IPS DF 4.7 (cell line): Measurements from ENCODE around the gene TMEM218.
A peak's percentile ranks its signal among the peaks of the same experiment; 100 is the strongest.

ENCODE experiments used
- DNase-seq: peaks from one replicate; pipeline ENCODE4 v3.0.0-alpha.2; 2013; ENCODE audit warnings: low spot score; ENCODE audit errors: extremely low read depth

Gene TMEM218

GRCh38 chr11:125111343-125112207, at the start of gene TMEM218:
TSS of gene TMEM218 (minus strand) at chr11:125111626. CDS start at chr11:125102241, 9,385 bp downstream.
- DNase-seq = peak; percentile 96

GRCh38 chr11:125157953-125158680, 46.7 kb upstream of the TMEM218 start:
- DNase-seq = no peak

GRCh38 chr11:125157118-125157733, 45.8 kb upstream of the TMEM218 start:
- DNase-seq = no peak

GRCh38 chr11:125156346-125157117, 45.1 kb upstream of the TMEM218 start:
- DNase-seq = no peak

- DNase-seq = no peak
These were observed 44.3 kb upstream of the TMEM218 start for GRCh38 chr11:125155767-125156166.

GRCh38 chr11:125155100-125155444, 43.6 kb upstream of the TMEM218 start:
- DNase-seq = no peak

- no peak for DNase-seq
These were observed 43.1 kb upstream of the TMEM218 start for GRCh38 chr11:125154378-125155099.

- no peak for DNase-seq
These were observed 42.4 kb upstream of the TMEM218 start for GRCh38 chr11:125153837-125154236.

- no peak for DNase-seq
These were observed 37.3 kb upstream of the TMEM218 start for GRCh38 chr11:125148743-125149142.

- DNase-seq = no peak
These were observed 36.6 kb upstream of the TMEM218 start for GRCh38 chr11:125148011-125148410.

- DNase-seq = no peak
These were observed 35.9 kb upstream of the TMEM218 start for GRCh38 chr11:125147280-125147679.

GRCh38 chr11:125146232-125146631, 34.8 kb upstream of the TMEM218 start:
- no peak for DNase-seq

GRCh38 chr11:125141686-125142535, 30.5 kb upstream of the TMEM218 start:
- no peak for DNase-seq

- no peak for DNase-seq
These were observed 29.8 kb upstream of the TMEM218 start for GRCh38 chr11:125141178-125141577.

- no peak for DNase-seq
These were observed 28.8 kb upstream of the TMEM218 start for GRCh38 chr11:125140233-125140632.

GRCh38 chr11:125139778-125140177, 28.4 kb upstream of the TMEM218 start:
- no peak for DNase-seq

- no peak for DNase-seq
These were observed 27.5 kb upstream of the TMEM218 start for GRCh38 chr11:125138966-125139365.

- no peak for DNase-seq
These were observed 24.6 kb upstream of the TMEM218 start for GRCh38 chr11:125136001-125136400.

GRCh38 chr11:125132596-125132995, 21.2 kb upstream of the TMEM218 start:
- DNase-seq = no peak

GRCh38 chr11:125132071-125132470, 20.6 kb upstream of the TMEM218 start:
- no peak for DNase-seq
